ENCODE results near the gene PIGC. TPM values are rescaled to one million over a fixed set of nuclear protein-coding genes. Genes with fewer than 3 reads are reported as not detected.
"Not testable (repeated sequence)": the region's sequence is repeated elsewhere in the genome, so short reads cannot be mapped to it uniquely, and the experiment has no call there.

The PIGC gene
- total RNA-seq, 2 donors from 2014 or later = 11.0 to 14.7 TPM

DNA sequence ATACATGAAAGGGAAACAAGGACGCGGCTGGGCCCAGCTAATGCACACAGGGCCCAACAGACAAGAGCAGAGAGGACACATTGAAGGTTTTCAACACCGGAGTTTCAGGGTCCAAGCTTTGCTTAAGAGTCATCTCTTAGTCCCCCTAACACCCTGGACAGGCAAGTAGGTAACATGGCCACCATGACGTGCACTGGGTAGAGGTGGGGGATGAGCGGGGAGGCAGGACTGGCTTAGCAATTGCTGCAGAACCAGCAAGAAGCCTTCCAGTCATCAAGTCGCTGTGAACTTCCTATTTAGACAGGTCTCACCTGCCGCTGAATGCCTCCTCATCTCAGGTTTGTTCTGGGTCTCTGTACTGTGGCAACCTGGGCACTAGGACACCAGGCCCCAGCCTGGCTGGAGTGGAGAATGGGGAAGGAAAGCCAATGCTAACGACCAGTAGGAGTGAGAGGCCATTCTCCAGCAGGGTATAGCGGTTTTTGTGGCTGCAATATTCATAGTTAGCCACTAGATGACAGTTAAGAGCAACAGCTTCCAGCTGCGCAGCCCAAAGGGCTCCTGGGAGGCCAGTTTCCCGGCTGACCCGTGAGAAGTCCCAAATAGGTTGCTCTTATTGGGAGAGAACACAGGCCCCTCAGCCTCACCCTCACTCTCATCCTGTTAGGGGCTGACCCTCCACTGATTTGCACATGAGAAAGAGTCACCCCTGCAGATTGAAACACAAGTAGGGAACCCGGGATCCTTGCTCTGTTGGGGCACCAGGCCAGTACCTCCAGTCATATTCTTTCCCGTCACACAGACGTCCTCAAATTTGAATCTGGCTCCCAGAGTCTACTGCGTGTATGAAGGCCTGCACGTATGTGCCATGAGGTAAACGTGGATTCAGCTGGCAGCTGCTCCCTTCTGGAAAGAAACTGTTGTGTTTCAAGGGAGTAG lies 6.0 kb upstream of the PIGC start:
- peak overlapping the region in 1 of 2 donors; percentile 78 for H3K27ac Mint-ChIP-seq
- peak; percentile 51 to 86 for ATAC-seq
- DNase-seq (ENCODE audit: low spot score in 2 of 2) = peak; percentile 39 to 57
- H3K9me3 Mint-ChIP-seq = no peaks in the 10 kb centered on the region
- no peaks in the 10 kb centered on the region for H3K36me3 Mint-ChIP-seq

DNA sequence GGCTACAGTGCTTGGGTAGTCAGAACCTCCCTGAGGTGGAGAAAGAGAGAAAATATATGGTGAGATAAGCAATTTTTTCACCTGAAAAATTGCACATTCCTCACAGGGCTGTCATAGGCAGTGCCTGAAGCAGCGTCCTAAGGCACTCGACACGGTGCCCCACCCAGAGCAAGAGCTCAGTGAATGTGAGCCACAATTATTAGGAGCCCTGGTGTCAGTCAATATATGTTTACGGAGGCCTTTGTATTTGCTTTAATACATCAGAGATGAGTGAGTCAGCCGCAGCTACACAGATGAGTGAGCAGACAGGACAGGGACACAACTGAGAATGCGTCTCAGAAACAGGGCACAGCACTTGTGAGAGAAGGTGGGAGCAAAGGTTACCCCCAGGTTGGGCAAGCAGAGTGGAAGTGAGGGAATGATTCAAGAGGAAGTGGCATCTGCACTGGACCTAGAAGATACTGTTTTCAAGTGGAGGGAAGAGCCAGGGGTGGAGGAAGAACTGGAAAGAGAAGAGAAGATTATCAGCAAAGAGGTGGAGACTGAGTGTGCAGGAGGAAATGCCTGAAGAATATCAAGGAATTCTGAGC lies 5.2 kb upstream of the PIGC start:
- no peaks in the 10 kb centered on the region for H3K9me3 Mint-ChIP-seq
- ATAC-seq (peak; percentile 19 to 29), DNase-seq (ENCODE audit: low spot score in 2 of 2) (no peak)
- peak overlapping the region in 1 of 2 donors; percentile 42 for H3K27ac Mint-ChIP-seq
- H3K36me3 Mint-ChIP-seq = peaks cover 0 to under 1% of the 10 kb centered on the region in 2 donors

DNA sequence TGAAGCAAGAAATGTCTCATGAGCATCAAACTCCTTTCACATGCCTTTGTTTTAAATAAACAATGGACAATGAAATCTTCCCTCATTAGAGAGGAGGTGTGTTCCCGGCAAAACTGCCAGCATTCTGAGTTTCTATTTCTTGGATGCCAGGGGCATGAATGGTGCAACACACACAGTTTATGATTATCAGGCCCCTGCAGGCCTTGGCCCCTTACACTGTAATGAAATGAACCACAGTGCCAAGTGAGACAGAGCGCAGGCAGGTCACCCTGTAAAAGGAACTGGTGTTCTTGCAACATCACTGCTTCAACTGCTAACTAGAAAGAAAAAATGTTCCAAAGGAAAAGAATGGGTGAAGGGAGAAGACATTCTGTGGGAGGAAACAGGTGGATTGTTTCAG lies 3.8 kb upstream of the PIGC start:
- ATAC-seq = no peak
- Mint-ChIP-seq H3K27ac (peak overlapping the region in 1 of 2 donors; percentile 70), H3K9me3 (no peaks in the 10 kb centered on the region), H3K36me3 (peaks cover 6 to 8% of the 10 kb centered on the region in 2 donors)
- no peak for DNase-seq (ENCODE audit: low spot score in 2 of 2)

DNA sequence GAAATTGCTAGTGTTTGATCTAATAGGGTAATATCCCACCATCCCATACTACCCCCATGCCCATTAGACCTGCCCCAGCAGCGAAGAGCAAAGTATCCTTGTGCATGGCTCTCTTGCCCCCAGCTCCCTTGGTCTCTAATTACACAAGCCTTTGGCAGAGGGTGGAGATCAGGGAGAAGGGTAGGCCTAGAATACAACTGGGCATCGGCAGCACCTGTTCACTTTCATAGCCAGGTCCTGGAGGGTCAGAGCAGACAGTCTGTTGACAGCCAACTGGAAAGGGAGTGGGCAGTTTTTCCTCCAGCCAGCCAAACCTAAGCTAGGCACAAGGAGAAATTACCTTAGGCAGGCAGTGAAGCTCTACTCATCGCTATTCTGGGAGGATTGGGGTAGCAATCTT lies 2.7 kb upstream of the PIGC start:
- peak overlapping the region in 1 of 2 donors; percentile 33 for H3K27ac Mint-ChIP-seq
- no peak for ATAC-seq

GRCh38 chr1:172442843-172443565 lies 865 bp downstream of the PIGC start:
- H3K9me3 Mint-ChIP-seq = peaks cover 0 to 5% of the 10 kb centered on the region in 2 donors
- peaks cover 18 to 27% of the 10 kb centered on the region in 2 donors for H3K36me3 Mint-ChIP-seq
- DNase-seq (ENCODE audit: low spot score in 2 of 2) (no peak), ATAC-seq (no peak)
- peak overlapping the region; percentile 97 for H3K27ac Mint-ChIP-seq

More for the DNA sequence above, 2.7 kb upstream of the PIGC start:
- H3K36me3 Mint-ChIP-seq = peaks cover 17 to 18% of the 10 kb centered on the region in 2 donors
- DNase-seq (ENCODE audit: low spot score in 2 of 2) = no peak
- peaks cover 0 to 5% of the 10 kb centered on the region in 2 donors for H3K9me3 Mint-ChIP-seq

GRCh38 chr1:172442404-172442803 lies 1.5 kb downstream of the PIGC start:
- no peak for ATAC-seq

GRCh38 chr1:172437183-172437582 lies 6.7 kb downstream of the PIGC start:
- not testable (repeated sequence) for DNase-seq (ENCODE audit: low spot score in 2 of 2); ATAC-seq; H3K27ac Mint-ChIP-seq
- peaks cover 29 to 38% of the 10 kb centered on the region in 2 donors for H3K36me3 Mint-ChIP-seq
- H3K9me3 Mint-ChIP-seq = peaks cover 9 to 10% of the 10 kb centered on the region in 2 donors

More at GRCh38 chr1:172442404-172442803, 1.5 kb downstream of the PIGC start:
- Mint-ChIP-seq H3K27ac (peak overlapping the region in 1 of 2 donors; percentile 38), H3K36me3 (peaks cover 18 to 27% of the 10 kb centered on the region in 2 donors), H3K9me3 (peaks cover 0 to 5% of the 10 kb centered on the region in 2 donors)
- no peak for DNase-seq (ENCODE audit: low spot score in 2 of 2)

GRCh38 chr1:172431721-172432192 lies 12.1 kb downstream of the PIGC start:
- H3K36me3 Mint-ChIP-seq = peaks cover 22% of the 10 kb centered on the region in 2 donors
- H3K27ac Mint-ChIP-seq = no peak overlapping the region
- DNase-seq (ENCODE audit: low spot score in 2 of 2) (no peak), ATAC-seq (no peak)
- H3K9me3 Mint-ChIP-seq = peaks cover 7 to 9% of the 10 kb centered on the region in 2 donors

GRCh38 chr1:172431204-172431603 lies 12.7 kb downstream of the PIGC start:
- Mint-ChIP-seq H3K36me3 (peaks cover 22% of the 10 kb centered on the region in 2 donors), H3K9me3 (peaks cover 7 to 9% of the 10 kb centered on the region in 2 donors), H3K27ac (no peak overlapping the region)
- ATAC-seq (peak; percentile 35 to 64), DNase-seq (ENCODE audit: low spot score in 2 of 2) (no peak)

DNA sequence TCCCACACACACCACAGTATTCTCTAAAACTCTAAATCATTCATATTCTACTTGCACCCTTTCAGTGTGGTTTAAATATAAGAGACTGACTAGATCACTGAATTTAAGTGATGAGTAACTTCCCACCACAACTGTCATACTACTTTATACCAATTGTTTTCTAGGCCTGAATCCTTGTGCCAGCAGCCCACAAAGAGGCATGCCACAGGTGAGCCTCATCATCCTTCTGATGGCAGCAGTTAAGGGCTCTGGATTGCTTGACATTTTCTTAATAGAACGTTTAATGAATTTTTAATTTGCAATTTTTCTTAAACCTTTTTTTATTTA lies 13.8 kb downstream of the PIGC start:
- peaks cover 11 to 12% of the 10 kb centered on the region in 2 donors for H3K36me3 Mint-ChIP-seq
- ATAC-seq (peak; percentile 66 to 67), DNase-seq (ENCODE audit: low spot score in 2 of 2) (no peak)
- no peak overlapping the region for H3K27ac Mint-ChIP-seq
- H3K9me3 Mint-ChIP-seq = peaks cover 7 to 9% of the 10 kb centered on the region in 2 donors

DNA sequence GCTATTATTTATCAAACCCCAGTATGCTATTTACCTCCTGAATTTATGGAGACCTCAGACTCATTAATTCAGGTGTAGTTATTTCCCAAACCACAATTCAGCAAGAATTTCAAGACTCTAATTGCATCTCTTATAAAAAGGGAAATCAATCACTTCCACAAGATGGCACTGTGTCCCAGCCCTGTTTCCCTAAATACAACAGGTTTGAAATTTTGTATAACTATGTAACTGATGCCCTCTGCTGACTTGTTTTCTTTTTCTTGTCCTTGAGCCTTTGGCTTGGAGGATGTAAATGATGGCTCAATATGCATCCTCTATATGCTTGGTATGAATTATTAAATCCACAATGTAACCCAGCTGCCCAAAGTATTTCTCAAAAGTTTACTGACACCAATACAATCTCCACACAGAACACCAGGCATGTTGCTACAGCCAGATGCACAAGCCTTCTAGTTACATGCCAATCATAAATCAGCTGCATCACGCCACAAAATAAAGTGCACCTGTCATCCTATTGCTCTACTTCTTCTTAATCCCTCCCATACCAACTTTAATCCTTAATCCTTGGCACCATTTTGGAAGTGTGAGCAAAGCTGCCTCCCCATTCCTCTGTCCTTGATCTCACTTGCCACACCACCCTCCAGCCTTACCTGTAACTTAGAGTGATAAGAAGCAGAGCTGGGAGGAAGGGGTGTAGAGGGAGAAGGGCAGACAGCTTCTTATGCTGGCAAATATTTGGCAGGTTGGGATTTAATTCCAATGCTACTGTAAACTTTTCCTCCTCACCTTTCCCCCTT lies 14.3 kb downstream of the PIGC start:
- H3K27ac Mint-ChIP-seq = no peak overlapping the region
- peaks cover 6 to 9% of the 10 kb centered on the region in 2 donors for H3K9me3 Mint-ChIP-seq
- DNase-seq (ENCODE audit: low spot score in 2 of 2) = peak in 1 of 2 donors; percentile 33
- peak; percentile 61 to 67 for ATAC-seq
- H3K36me3 Mint-ChIP-seq = peaks cover 6 to 11% of the 10 kb centered on the region in 2 donors

DNA sequence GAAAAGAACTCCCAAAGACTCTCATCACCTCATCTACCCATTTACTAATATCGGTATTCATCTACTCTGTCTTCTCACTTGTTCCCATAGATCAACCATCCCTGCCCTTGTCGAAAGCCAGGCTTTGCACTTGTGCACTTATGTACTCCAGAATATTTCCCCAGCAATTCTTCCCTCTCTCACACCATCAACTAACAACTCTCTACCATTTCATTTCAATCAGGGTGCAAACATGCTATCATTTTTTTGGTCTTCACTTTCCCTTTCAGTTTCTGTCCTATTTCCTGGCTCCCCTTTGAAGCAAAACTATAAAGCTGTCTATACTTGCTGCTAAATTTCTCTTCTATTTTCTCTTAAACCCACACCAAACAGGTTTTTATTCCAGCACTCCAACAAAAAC lies 16.7 kb downstream of the PIGC start:
- Mint-ChIP-seq H3K9me3 (no peaks in the 10 kb centered on the region), H3K27ac (no peak overlapping the region), H3K36me3 (no peaks in the 10 kb centered on the region)
- ATAC-seq = peak in 1 of 2 donors; percentile 23
- no peak for DNase-seq (ENCODE audit: low spot score in 2 of 2)

DNA sequence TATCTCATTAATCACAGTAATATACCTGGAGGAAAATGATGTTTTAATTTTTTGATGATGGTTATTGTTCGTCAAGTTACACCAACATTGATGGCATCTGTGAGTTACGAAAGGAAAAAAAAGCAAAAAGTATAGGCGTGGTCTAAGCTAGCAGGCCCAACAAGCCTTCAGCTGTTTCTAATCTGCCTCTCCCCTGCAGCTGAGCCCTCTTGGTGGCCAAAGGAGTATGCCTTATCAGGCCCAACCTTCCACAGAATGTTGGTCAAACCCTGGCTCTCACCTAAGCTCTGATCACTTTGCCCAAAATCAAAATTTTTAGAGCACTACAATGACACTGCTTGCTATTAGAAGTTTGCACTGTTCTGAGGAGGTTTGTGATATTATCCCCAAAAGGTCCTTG lies 18.5 kb downstream of the PIGC start:
- Mint-ChIP-seq H3K9me3 (no peaks in the 10 kb centered on the region), H3K36me3 (no peaks in the 10 kb centered on the region), H3K27ac (no peak overlapping the region)
- no peak for ATAC-seq
- no peak for DNase-seq (ENCODE audit: low spot score in 2 of 2)

GRCh38 chr1:172423336-172423735 lies 20.5 kb downstream of the PIGC start:
- H3K9me3 Mint-ChIP-seq = no peaks in the 10 kb centered on the region
- DNase-seq (ENCODE audit: low spot score in 2 of 2) = no peak
- ATAC-seq = no peak
- peak overlapping the region; percentile 10 to 35 for H3K27ac Mint-ChIP-seq
- H3K36me3 Mint-ChIP-seq = no peaks in the 10 kb centered on the region

GRCh38 chr1:172421974-172422604 lies 21.8 kb downstream of the PIGC start:
- no peak overlapping the region for H3K27ac Mint-ChIP-seq
- no peaks in the 10 kb centered on the region for H3K9me3 Mint-ChIP-seq

More at GRCh38 chr1:172421974-172422604, 21.8 kb downstream of the PIGC start:
- H3K36me3 Mint-ChIP-seq = no peaks in the 10 kb centered on the region
- ATAC-seq = no peak
- no peak for DNase-seq (ENCODE audit: low spot score in 2 of 2)
